GM23338 (cell line): ENCODE measurements around the gene TAGLN2. TPM values are rescaled to one million over a fixed set of nuclear protein-coding genes. Genes with fewer than 3 reads are reported as not detected.
A peak's percentile ranks its signal among the peaks of the same experiment; 100 is the strongest.

Experiments
- ATAC-seq: fragments of 200-7000 bp; cut with Tn5 transposase; 3 replicates; pipeline ENCODE4 v1.9.1; 2020
- DNase-seq: peaks from one replicate; pipeline ENCODE4 v3.0.0-alpha.2; 2015; ENCODE audit warnings: low spot score
- H2AFZ ChIP-seq: fragments of 200-600 bp; sonication (generic); 2 replicates; pipeline ENCODE4 v1.8.0; 2016; ENCODE audit warnings: antibody characterized with exemption, mild to moderate bottlenecking, moderate library complexity
- H3F3A ChIP-seq: fragments of 200-600 bp; sonication (generic); replicated peaks from 2 replicates; pipeline ENCODE4 v1.8.0; 2017; ENCODE audit warnings: antibody characterized with exemption, mixed run types, low read depth
- H3K27ac ChIP-seq: fragments of 200-600 bp; sonication (generic); 2 replicates; pipeline ENCODE4 v1.6.1; 2016; ENCODE audit warnings: low read depth
- H3K27me3 ChIP-seq: fragments of 200-600 bp; sonication (generic); 2 replicates; pipeline ENCODE4 v1.8.0; 2016; ENCODE audit warnings: mild to moderate bottlenecking, mixed run types, moderate library complexity; ENCODE audit not compliant: insufficient read depth
- H3K36me3 ChIP-seq: fragments of 200-600 bp; sonication (generic); 2 replicates; pipeline ENCODE4 v1.8.0; 2016; ENCODE audit warnings: mild to moderate bottlenecking; ENCODE audit not compliant: insufficient read depth
- H3K4me1 ChIP-seq: fragments of 200-600 bp; sonication (generic); 2 replicates; pipeline ENCODE4 v1.8.0; 2016; ENCODE audit warnings: mild to moderate bottlenecking, moderate library complexity; ENCODE audit not compliant: insufficient read depth
- H3K4me2 ChIP-seq: fragments of 200-600 bp; sonication (generic); 2 replicates; pipeline ENCODE4 v1.7.1; 2017; ENCODE audit warnings: mixed run types
- H3K4me3 ChIP-seq: fragments of 200-600 bp; sonication (generic); 2 replicates; pipeline ENCODE4 v1.6.1; 2016; ENCODE audit warnings: mixed run types
- H3K79me2 ChIP-seq: fragments of 200-600 bp; sonication (generic); replicated peaks from 2 replicates; pipeline ENCODE4 v1.8.0; 2017; ENCODE audit warnings: mild to moderate bottlenecking; ENCODE audit not compliant: insufficient read depth
- H3K9me2 ChIP-seq: fragments of 200-600 bp; sonication (generic); 2 replicates; pipeline ENCODE4 v1.8.0; 2017; ENCODE audit not compliant: insufficient read depth
- H4K20me1 ChIP-seq: fragments of 200-600 bp; sonication (generic); replicated peaks from 2 replicates; pipeline ENCODE4 v1.8.0; 2017; ENCODE audit warnings: mild to moderate bottlenecking; ENCODE audit not compliant: insufficient read depth
- H3K27ac Mint-ChIP-seq: 2 replicates; pipeline ENCODE4 v1.8.0; 2020; ENCODE audit warnings: inconsistent platforms, mild to moderate bottlenecking, moderate library complexity, mixed read lengths
- H3K27me3 Mint-ChIP-seq: 3 replicates; pipeline ENCODE4 v1.8.0; 2022; ENCODE audit warnings: low read depth, mild to moderate bottlenecking, moderate library complexity, mixed read lengths, inconsistent platforms; ENCODE audit not compliant: insufficient read depth, poor library complexity
- H3K36me3 Mint-ChIP-seq: 3 replicates; pipeline ENCODE4 v1.8.0; 2021; ENCODE audit warnings: low read depth, mild to moderate bottlenecking, inconsistent platforms, moderate library complexity, mixed read lengths
- H3K4me1 Mint-ChIP-seq: 3 replicates; pipeline ENCODE4 v1.8.0; 2020; ENCODE audit warnings: mild to moderate bottlenecking, inconsistent platforms, mixed read lengths
- H3K4me3 Mint-ChIP-seq: 3 replicates; pipeline ENCODE4 v1.8.0; 2021; ENCODE audit warnings: moderate library complexity, mild to moderate bottlenecking, inconsistent platforms, mixed read lengths
- H3K9me3 Mint-ChIP-seq: 3 replicates; pipeline ENCODE4 v1.8.0; 2020; ENCODE audit warnings: moderate library complexity, mild to moderate bottlenecking, inconsistent platforms, mixed read lengths
- CREB1 ChIP-seq: fragments of 250-450 bp; sonication (Bioruptor Pico); IDR thresholded peaks from 2 replicates; pipeline ENCODE4 v1.5.0; 2020; ENCODE audit warnings: low read depth, mild to moderate bottlenecking, moderate library complexity
- ETS1 ChIP-seq: IDR thresholded peaks from 2 replicates; pipeline ENCODE4 v1.6.1; 2016; ENCODE audit warnings: antibody characterized with exemption
- EZH2 ChIP-seq: fragments of 200-600 bp; sonication (generic); IDR thresholded peaks from one replicate; pipeline ENCODE4 v1.8.0; 2017; ENCODE audit warnings: antibody characterized with exemption, mild to moderate bottlenecking, low read depth; ENCODE audit not compliant: unreplicated experiment
- EZH2phosphoT487 ChIP-seq: fragments of 200-600 bp; sonication (generic); IDR thresholded peaks from one replicate; pipeline ENCODE4 v1.8.1; 2018; ENCODE audit warnings: antibody characterized with exemption; ENCODE audit not compliant: unreplicated experiment
- JUNB ChIP-seq: IDR thresholded peaks from one replicate; pipeline ENCODE4 v1.6.1; 2016; ENCODE audit warnings: antibody characterized with exemption; ENCODE audit not compliant: unreplicated experiment
- NANOG ChIP-seq: IDR thresholded peaks from 2 replicates; pipeline ENCODE4 v1.6.1; 2016; ENCODE audit warnings: antibody characterized with exemption, borderline replicate concordance
- POLR2AphosphoS5 ChIP-seq: IDR thresholded peaks from 2 replicates; pipeline ENCODE4 v1.6.1; 2016; ENCODE audit warnings: antibody characterized with exemption, low read depth
- STAT1 ChIP-seq: IDR thresholded peaks from one replicate; pipeline ENCODE4 v1.6.1; 2016; ENCODE audit warnings: antibody characterized with exemption; ENCODE audit not compliant: unreplicated experiment
- ZNF114 ChIP-seq: fragments of 250-450 bp; sonication (Bioruptor Pico); IDR thresholded peaks from 2 replicates; pipeline ENCODE4 v1.5.0; 2020; ENCODE audit warnings: mild to moderate bottlenecking, moderate library complexity
- ZNF331 ChIP-seq: fragments of 250-450 bp; sonication (Bioruptor Pico); IDR thresholded peaks from 2 replicates; pipeline ENCODE4 v1.5.0; 2020; ENCODE audit warnings: low read depth, mild to moderate bottlenecking, moderate library complexity
- polyA plus RNA-seq: library from polyadenylated mRNA; unstranded; fragments of >200 nt; fragmentation: Nextera tagmentation; extraction: Ambion mirVana; gene quantifications from 2 replicates; pipeline ENCODE4 v1.2.1, GENCODE V29; 2016
- total RNA-seq: library from RNA; depleted of rRNA; stranded (reverse); fragments of >200 nt; shearing (Covaris generic); gene quantifications from 2 replicates; pipeline ENCODE4 v1.2.3, GENCODE V29; 2014
- TF ChIP-seq, protein P1 (sequence below): IDR thresholded peaks from one replicate; pipeline ENCODE4 v1.6.1; 2018; ENCODE audit warnings: antibody characterized with exemption; ENCODE audit not compliant: unreplicated experiment
- TF ChIP-seq, protein P2 (sequence below), 2 experiments: fragments of 200-600 bp in 1 of 2; sonication (generic) in 1 of 2; conservative IDR thresholded peaks; 2 replicates each; pipeline versions ENCODE4 v1.5.1 to v1.6.1; 2016 to 2017; ENCODE audit warnings: antibody characterized with exemption in 2 of 2, low read depth in 2 of 2, mild to moderate bottlenecking in 2 of 2, moderate library complexity in 1 of 2

The TAGLN2 gene
- total and polyA plus RNA-seq, 2 experiments from 2014 or later, result 58.2 to 60.1 TPM

DNA sequence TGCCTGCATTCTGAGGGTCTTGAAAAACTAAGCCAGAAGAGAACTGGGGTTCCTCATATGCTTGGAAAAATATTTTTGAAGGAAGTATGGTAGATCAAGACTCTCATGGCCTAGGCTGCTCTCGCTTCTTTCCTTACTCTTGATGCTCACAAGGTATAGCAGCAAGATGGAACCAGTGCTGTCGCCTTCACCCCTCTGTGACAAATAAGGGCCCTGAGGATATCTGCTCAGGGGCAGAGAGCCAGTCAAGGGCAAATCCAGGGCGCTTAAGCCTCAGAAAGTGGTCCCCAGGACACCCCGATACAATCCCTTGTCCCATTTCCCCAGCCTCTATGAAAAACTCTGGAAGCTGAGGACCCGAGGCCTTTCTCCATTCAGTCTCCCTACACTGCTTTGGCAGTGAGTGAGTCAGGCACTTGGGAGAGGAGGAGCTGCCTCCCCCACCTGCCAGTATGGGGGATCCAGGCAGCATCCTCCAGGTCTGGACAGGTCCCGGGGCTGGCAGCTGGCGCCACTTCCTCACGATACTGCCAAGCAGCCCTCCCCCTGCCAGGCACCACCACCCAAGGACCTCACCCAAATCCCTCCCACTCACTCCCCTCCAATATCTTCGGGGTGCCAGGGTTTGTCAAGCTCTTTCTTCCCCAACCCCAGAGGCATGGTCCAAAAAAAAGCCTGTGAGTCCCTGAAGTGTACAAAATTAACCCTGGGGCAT is 18.8 kb upstream of the TAGLN2 start (continued):
- TF ChIP-seq, protein P1, sequence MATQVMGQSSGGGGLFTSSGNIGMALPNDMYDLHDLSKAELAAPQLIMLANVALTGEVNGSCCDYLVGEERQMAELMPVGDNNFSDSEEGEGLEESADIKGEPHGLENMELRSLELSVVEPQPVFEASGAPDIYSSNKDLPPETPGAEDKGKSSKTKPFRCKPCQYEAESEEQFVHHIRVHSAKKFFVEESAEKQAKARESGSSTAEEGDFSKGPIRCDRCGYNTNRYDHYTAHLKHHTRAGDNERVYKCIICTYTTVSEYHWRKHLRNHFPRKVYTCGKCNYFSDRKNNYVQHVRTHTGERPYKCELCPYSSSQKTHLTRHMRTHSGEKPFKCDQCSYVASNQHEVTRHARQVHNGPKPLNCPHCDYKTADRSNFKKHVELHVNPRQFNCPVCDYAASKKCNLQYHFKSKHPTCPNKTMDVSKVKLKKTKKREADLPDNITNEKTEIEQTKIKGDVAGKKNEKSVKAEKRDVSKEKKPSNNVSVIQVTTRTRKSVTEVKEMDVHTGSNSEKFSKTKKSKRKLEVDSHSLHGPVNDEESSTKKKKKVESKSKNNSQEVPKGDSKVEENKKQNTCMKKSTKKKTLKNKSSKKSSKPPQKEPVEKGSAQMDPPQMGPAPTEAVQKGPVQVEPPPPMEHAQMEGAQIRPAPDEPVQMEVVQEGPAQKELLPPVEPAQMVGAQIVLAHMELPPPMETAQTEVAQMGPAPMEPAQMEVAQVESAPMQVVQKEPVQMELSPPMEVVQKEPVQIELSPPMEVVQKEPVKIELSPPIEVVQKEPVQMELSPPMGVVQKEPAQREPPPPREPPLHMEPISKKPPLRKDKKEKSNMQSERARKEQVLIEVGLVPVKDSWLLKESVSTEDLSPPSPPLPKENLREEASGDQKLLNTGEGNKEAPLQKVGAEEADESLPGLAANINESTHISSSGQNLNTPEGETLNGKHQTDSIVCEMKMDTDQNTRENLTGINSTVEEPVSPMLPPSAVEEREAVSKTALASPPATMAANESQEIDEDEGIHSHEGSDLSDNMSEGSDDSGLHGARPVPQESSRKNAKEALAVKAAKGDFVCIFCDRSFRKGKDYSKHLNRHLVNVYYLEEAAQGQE, result no peak
- TF ChIP-seq CREB1 (CRISPR knock-in tag), result no peak
- TF ChIP-seq ETS1, result no peak
- no peak for TF ChIP-seq EZH2phosphoT487
- no peak for TF ChIP-seq ZNF331 (CRISPR knock-in tag)
- no peak for TF ChIP-seq NANOG
- TF ChIP-seq, protein P2, sequence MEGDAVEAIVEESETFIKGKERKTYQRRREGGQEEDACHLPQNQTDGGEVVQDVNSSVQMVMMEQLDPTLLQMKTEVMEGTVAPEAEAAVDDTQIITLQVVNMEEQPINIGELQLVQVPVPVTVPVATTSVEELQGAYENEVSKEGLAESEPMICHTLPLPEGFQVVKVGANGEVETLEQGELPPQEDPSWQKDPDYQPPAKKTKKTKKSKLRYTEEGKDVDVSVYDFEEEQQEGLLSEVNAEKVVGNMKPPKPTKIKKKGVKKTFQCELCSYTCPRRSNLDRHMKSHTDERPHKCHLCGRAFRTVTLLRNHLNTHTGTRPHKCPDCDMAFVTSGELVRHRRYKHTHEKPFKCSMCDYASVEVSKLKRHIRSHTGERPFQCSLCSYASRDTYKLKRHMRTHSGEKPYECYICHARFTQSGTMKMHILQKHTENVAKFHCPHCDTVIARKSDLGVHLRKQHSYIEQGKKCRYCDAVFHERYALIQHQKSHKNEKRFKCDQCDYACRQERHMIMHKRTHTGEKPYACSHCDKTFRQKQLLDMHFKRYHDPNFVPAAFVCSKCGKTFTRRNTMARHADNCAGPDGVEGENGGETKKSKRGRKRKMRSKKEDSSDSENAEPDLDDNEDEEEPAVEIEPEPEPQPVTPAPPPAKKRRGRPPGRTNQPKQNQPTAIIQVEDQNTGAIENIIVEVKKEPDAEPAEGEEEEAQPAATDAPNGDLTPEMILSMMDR (conservative IDR thresholded peaks at IDR 0.05; ENCODE audit: low read depth in 2 of 2), result no peak
- TF ChIP-seq JUNB, result no peak
- no peak for TF ChIP-seq POLR2AphosphoS5
- no peak for TF ChIP-seq STAT1

DNA sequence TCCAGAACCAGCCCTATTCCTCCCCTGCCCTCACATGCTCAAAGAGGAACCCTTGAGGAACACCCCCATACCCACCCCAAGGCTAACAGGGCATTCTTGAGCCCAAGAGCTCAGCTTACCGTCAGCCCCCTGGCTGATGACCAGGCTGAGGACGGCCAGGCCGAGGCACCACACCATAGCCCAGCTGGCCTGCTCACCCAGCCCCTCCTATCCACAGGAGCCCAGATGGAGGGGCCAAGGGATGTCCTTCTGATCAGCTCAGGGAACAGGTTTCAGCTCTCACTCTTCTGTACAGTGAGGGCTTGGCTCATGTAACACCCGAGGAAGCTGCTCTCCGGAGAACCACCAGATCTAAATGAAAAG is 18.0 kb upstream of the TAGLN2 start:
- Histone ChIP-seq H3K4me3 (no peak overlapping the region), H3K4me2 (no peak overlapping the region), H2AFZ (no peak overlapping the region), H3K27ac (no peak overlapping the region), H3K9me2 (peaks cover 7% of the 10 kb centered on the region), H3K36me3 (no peaks in the 10 kb centered on the region), H3K79me2 (peaks cover 17% of the 10 kb centered on the region; the same call in 1 of the 2 replicates), H4K20me1 (peaks cover 4% of the 10 kb centered on the region; the same call in 1 of the 2 replicates), H3K27me3 (no peaks in the 10 kb centered on the region), H3F3A (no peaks in the 10 kb centered on the region), H3K4me1 (peaks cover 22% of the 10 kb centered on the region)
- ATAC-seq (no peak), DNase-seq (no peak)
- Mint-ChIP-seq H3K4me3 (peak overlapping the region; percentile 4; the same call in 1 of the 3 replicates), H3K4me1 (peaks cover 44% of the 10 kb centered on the region), H3K9me3 (no peaks in the 10 kb centered on the region), H3K36me3 (peaks cover 21% of the 10 kb centered on the region), H3K27me3 (peaks cover 17% of the 10 kb centered on the region), H3K27ac (0 out of 2 replicates have a peak overlapping the region, but pooled peaks have one; percentile 49)
- no peak for TF ChIP-seq ZNF114 (CRISPR knock-in tag)
- TF ChIP-seq ETS1, result no peak
- no peak for TF ChIP-seq NANOG
- TF ChIP-seq EZH2, result no peak
- no peak for TF ChIP-seq CREB1 (CRISPR knock-in tag)
- no peak for TF ChIP-seq POLR2AphosphoS5
- TF ChIP-seq JUNB, result no peak
